NT2/D1 (cell line): Measurements from ENCODE around the gene ZSWIM6.

ENCODE experiments used
- SUZ12 ChIP-seq: IDR thresholded peaks from 2 replicates; pipeline ENCODE4 v1.6.1; 2011; ENCODE audit not compliant: insufficient read length, insufficient read depth; ENCODE audit errors: extremely low read depth
- YY1 ChIP-seq: IDR thresholded peaks from 2 replicates; pipeline ENCODE4 v1.6.1; 2011; ENCODE audit not compliant: insufficient read length, insufficient read depth
- ZNF274 ChIP-seq: IDR thresholded peaks from 2 replicates; pipeline ENCODE4 v1.6.1; 2011; ENCODE audit warnings: mild to moderate bottlenecking, low read depth, low read length

DNA sequence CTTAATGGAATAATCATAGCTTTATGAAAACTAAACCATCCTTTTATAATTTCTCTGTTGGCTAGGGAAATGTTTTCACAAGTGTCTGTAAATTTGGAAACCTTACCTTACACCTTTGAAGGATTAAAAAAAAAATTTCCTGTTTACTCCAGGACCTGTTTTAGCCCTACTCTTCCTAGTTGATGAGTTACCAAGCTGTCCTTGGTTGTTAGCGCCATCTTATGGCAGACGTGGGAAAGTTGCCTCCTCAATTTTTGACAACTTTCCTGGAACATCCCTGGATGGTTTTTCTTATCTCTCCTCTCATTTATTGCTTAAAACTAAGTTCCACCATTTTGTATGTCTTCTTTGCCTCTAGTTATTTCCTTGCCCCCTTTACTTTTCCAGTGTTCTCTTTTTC is 25.7 kb downstream of the ZSWIM6 start:
- TF ChIP-seq YY1, result no peak
- TF ChIP-seq ZNF274, result no peak
- TF ChIP-seq SUZ12, result no peak
